Subcutaneous abdominal adipose tissue (tissue), 5 donors: ENCODE data around the gene SH3BP5.
A peak's percentile ranks its signal among the peaks of the same experiment; 100 is the strongest.

Experiments
- H3K27ac ChIP-seq: one replicate; pipeline ENCODE4 v1.7.0; 2013; ENCODE audit warnings: low read depth, mild to moderate bottlenecking, inconsistent platforms, low read length, moderate library complexity
- H3K27me3 ChIP-seq, 5 donors: one replicate each; pipeline ENCODE4 v1.7.0; 2013; ENCODE audit warnings: low read length in 5 of 5, inconsistent platforms in 1 of 5; ENCODE audit not compliant: control insufficient read depth in 5 of 5, insufficient read depth in 4 of 5
- H3K36me3 ChIP-seq, 5 donors: one replicate each; pipeline ENCODE4 v1.7.0; 2013; ENCODE audit warnings: low read length in 5 of 5; ENCODE audit not compliant: control insufficient read depth in 5 of 5, insufficient read depth in 5 of 5
- H3K4me1 ChIP-seq, 5 donors: one replicate each; pipeline ENCODE4 v1.7.0; 2013; ENCODE audit warnings: low read length in 5 of 5, mild to moderate bottlenecking in 3 of 5, moderate library complexity in 1 of 5; ENCODE audit not compliant: control insufficient read depth in 5 of 5, insufficient read depth in 5 of 5
- H3K4me3 ChIP-seq, 5 donors: one replicate each; pipeline ENCODE4 v1.7.0; 2013; ENCODE audit warnings: low read length in 5 of 5, low read depth in 1 of 5
- H3K9ac ChIP-seq, 5 donors: one replicate each; pipeline ENCODE4 v1.7.0; 2013; ENCODE audit warnings: low read length in 5 of 5, mild to moderate bottlenecking in 4 of 5, moderate library complexity in 3 of 5
- H3K9me3 ChIP-seq, 5 donors: one replicate each; pipeline ENCODE4 v1.7.0; 2013; ENCODE audit warnings: low read length in 5 of 5; ENCODE audit not compliant: control insufficient read depth in 5 of 5
- donor health status: healthy.
- donor health status: healthy.
- donor health status: healthy.
- donor health status: healthy.
- donor health status: healthy.

SH3BP5 gene

GRCh38 chr3:15215996-15216395 lies 116.4 kb downstream of the SH3BP5 start:
- peaks cover 21 to 54% (median 43%) of the 10 kb centered on the region in 5 donors for H3K36me3 ChIP-seq
- H3K9me3 ChIP-seq = no peaks in the 10 kb centered on the region
- H3K27ac ChIP-seq = peak overlapping the region; percentile 71
- H3K4me1 ChIP-seq = peaks cover 2 to 51% (median 29%) of the 10 kb centered on the region in 5 donors
- H3K9ac ChIP-seq = no peak overlapping the region
- H3K4me3 ChIP-seq = no peak overlapping the region
- no peaks in the 10 kb centered on the region for H3K27me3 ChIP-seq

DNA sequence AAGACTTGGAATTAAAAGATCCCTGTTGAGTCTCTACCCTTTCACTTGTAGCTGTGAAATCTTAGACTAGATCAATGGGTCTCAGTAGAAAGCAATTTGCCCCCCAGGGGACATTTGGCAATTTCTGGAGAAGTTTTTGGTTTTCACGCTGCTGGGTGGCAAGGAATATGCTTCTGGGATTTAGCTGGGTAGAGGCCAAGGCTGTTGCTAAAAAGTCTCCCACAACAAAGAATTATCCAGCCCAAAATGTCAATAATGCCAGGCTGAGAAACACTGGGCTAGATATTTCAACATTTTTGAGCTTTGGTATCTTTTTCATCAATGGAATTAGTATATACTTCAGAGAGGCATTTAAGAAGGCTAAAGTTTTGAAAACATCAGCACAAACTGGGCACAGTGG lies 117.6 kb downstream of the SH3BP5 start:
- peaks cover 21 to 46% (median 40%) of the 10 kb centered on the region in 5 donors for H3K36me3 ChIP-seq
- peak overlapping the region; percentile 71 for H3K27ac ChIP-seq
- H3K9me3 ChIP-seq = no peaks in the 10 kb centered on the region
- no peak overlapping the region for H3K4me3 ChIP-seq
- no peaks in the 10 kb centered on the region for H3K27me3 ChIP-seq
- no peak overlapping the region for H3K9ac ChIP-seq
- H3K4me1 ChIP-seq = peaks cover 0 to 51% (median 22%) of the 10 kb centered on the region in 5 donors

DNA sequence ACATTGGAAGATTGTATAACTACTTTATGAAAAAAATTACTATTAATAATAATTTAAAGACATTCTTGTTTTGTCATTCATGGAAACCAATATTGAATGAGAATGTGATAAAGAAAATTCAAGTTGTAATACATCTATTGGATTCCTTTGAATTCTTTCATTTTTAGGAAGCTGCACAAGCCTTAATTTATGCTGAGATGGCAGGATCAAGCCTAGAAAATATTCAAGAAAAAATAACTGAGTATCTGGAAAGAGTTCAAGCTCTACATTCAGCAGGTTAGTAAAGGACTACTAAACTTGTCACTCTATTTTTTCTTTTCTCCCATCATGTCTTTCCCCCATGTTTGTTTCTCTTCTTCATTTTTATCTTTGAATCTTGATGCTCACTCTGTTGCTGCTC lies 120.4 kb downstream of the SH3BP5 start:
- peaks cover 2 to 23% (median 18%) of the 10 kb centered on the region in 5 donors for H3K36me3 ChIP-seq
- peaks cover 0 to 61% (median 40%) of the 10 kb centered on the region in 5 donors for H3K4me1 ChIP-seq
- H3K9me3 ChIP-seq = no peaks in the 10 kb centered on the region
- no peak overlapping the region for H3K4me3 ChIP-seq
- no peaks in the 10 kb centered on the region for H3K27me3 ChIP-seq
- no peak overlapping the region for H3K9ac ChIP-seq
- H3K27ac ChIP-seq = no peak overlapping the region

GRCh38 chr3:15207836-15208504 lies 124.4 kb downstream of the SH3BP5 start:
- Histone ChIP-seq H3K36me3 (peaks cover 2 to 14% (median 12%) of the 10 kb centered on the region in 5 donors), H3K9ac (peak overlapping the region; percentile 94 to 98 (median 98)), H3K4me1 (peaks cover 0 to 44% (median 30%) of the 10 kb centered on the region in 5 donors), H3K27me3 (no peaks in the 10 kb centered on the region), H3K9me3 (no peaks in the 10 kb centered on the region), H3K4me3 (peak overlapping the region; percentile 88 to 96 (median 95)), H3K27ac (peak overlapping the region; percentile 94)

- H3K27ac ChIP-seq = peak overlapping the region; percentile 94
- no peaks in the 10 kb centered on the region for H3K27me3 ChIP-seq
- H3K4me1 ChIP-seq = peaks cover 0 to 43% (median 32%) of the 10 kb centered on the region in 5 donors
- H3K9ac ChIP-seq = peak overlapping the region; percentile 94 to 98 (median 98)
- no peaks in the 10 kb centered on the region for H3K9me3 ChIP-seq
- peaks cover 2 to 4% (median 2%) of the 10 kb centered on the region in 5 donors for H3K36me3 ChIP-seq
- H3K4me3 ChIP-seq = peak overlapping the region; percentile 88 to 96 (median 95)
Observed at GRCh38 chr3:15206662-15207576, 125.5 kb downstream of the SH3BP5 start.

- Histone ChIP-seq H3K36me3 (peaks cover 0 to 3% (median 2%) of the 10 kb centered on the region in 5 donors), H3K27me3 (no peaks in the 10 kb centered on the region), H3K9me3 (no peaks in the 10 kb centered on the region), H3K4me1 (peaks cover 0 to 43% (median 32%) of the 10 kb centered on the region in 5 donors), H3K27ac (peak within 1 kb of the TSS; percentile 94), H3K4me3 (peak within 1 kb of the TSS; percentile 88 to 96 (median 95)), H3K9ac (peak within 1 kb of the TSS; percentile 94 to 98 (median 98))
Observed at GRCh38 chr3:15205934-15206661, 126.3 kb downstream of the SH3BP5 start, which contains the start of gene CAPN7. Gene CAPN7 (plus strand): TSS chr3:15206246. CDS start chr3:15206496, 250 bp downstream.

DNA sequence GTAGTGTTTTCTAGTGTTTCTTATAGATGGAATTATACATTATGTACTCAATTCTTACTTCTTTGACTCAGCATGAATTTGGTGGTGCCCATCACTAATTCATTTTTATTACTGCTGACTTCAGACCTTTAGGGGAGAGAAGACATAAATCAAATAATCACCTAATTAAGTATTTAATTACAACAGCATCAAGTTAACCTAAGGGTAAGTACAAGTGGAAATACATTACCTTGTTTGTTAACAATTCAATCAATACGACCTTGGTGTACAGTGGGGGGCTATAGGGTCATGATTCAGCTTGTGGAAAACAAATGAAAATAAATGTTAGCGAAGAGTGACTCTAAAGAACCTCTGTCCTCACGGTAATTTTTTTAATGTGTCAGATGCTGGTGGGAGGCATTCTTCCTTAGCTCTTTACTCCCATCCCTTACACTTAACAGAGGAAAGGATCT lies 126.9 kb downstream of the SH3BP5 start:
- Histone ChIP-seq H3K27me3 (no peaks in the 10 kb centered on the region), H3K9ac (peak overlapping the region in 4 of 5 donors; percentile 53 to 79 (median 72)), H3K4me1 (peaks cover 0 to 39% (median 31%) of the 10 kb centered on the region in 5 donors), H3K4me3 (peak overlapping the region; percentile 80 to 96 (median 92)), H3K36me3 (peaks cover 0 to under 1% (median 0%) of the 10 kb centered on the region in 5 donors), H3K9me3 (no peaks in the 10 kb centered on the region), H3K27ac (peak overlapping the region; percentile 73)
